Measurements from ENCODE around the gene HMCN2. TPM values are rescaled to one million over a fixed set of nuclear protein-coding genes. Genes with fewer than 3 reads are reported as not detected.

Gene HMCN2
- total and polyA plus RNA-seq, 9 donors: 0.12 to 4.2 (median 0.98) TPM

GRCh38 chr9:130316430-130316829, 50.9 kb downstream of the HMCN2 start:
- WGBS, 3 donors: 64 to 71% (median 69%) methylated on average over 8 of the region's 8 CpGs
- intact Hi-C loops (cut with DNase I): no loop called here

GRCh38 chr9:130319300-130319699, 53.7 kb downstream of the HMCN2 start:
- Histone ChIP-seq H3K9me3 (no peaks in the 10 kb centered on the region), H3K4me1 (ENCODE audit: insufficient read depth) (no peaks in the 10 kb centered on the region), H3K27me3 (no peaks in the 10 kb centered on the region), H3K27ac (no peak overlapping the region), H3K4me3 (no peak overlapping the region), H3K36me3 (no peaks in the 10 kb centered on the region)
- WGBS, 3 donors: 82 to 86% (median 84%) methylated on average over 18 to 19 of the region's 19 CpGs
- TF ChIP-seq POLR2A (IDR thresholded peaks at IDR 0.05): no peak
- TF ChIP-seq EP300 (IDR thresholded peaks at IDR 0.05): no peak
- TF ChIP-seq CTCF (IDR thresholded peaks at IDR 0.05): no peak
- DNase-seq: no peak
- intact Hi-C loops (cut with DNase I): no loop called here

More at GRCh38 chr9:130316430-130316829, 50.9 kb downstream of the HMCN2 start:
- no peaks in the 10 kb centered on the region for H3K4me1 ChIP-seq (ENCODE audit: insufficient read depth)
- no peak overlapping the region for H3K27ac ChIP-seq
- no peak overlapping the region for H3K4me3 ChIP-seq
- H3K9me3 ChIP-seq: no peaks in the 10 kb centered on the region
- no peaks in the 10 kb centered on the region for H3K36me3 ChIP-seq
- H3K27me3 ChIP-seq: no peaks in the 10 kb centered on the region
- DNase-seq: no peak
- no peak for TF ChIP-seq POLR2A (IDR thresholded peaks at IDR 0.05)
- TF ChIP-seq CTCF (IDR thresholded peaks at IDR 0.05): no peak
- TF ChIP-seq EP300 (IDR thresholded peaks at IDR 0.05): no peak

GRCh38 chr9:130319944-130320712, 54.6 kb downstream of the HMCN2 start:
- H3K36me3 ChIP-seq: no peaks in the 10 kb centered on the region
- intact Hi-C loops (cut with DNase I): no loop called here
- H3K27me3 ChIP-seq: no peaks in the 10 kb centered on the region
- H3K9me3 ChIP-seq: no peaks in the 10 kb centered on the region
- H3K4me1 ChIP-seq (ENCODE audit: insufficient read depth): no peaks in the 10 kb centered on the region
- WGBS, 3 donors: 65 to 77% (median 74%) methylated on average over 15 to 17 of the region's 17 CpGs
- DNase-seq: no peak
- no peak for TF ChIP-seq POLR2A (IDR thresholded peaks at IDR 0.05)
- H3K4me3 ChIP-seq: no peak overlapping the region
- H3K27ac ChIP-seq: no peak overlapping the region

- H3K4me3 ChIP-seq: no peak overlapping the region
- intact Hi-C loops (cut with DNase I): no loop called here
- H3K36me3 ChIP-seq: no peaks in the 10 kb centered on the region
- 8 to 29% (median 18%) methylated on average over 29 of the region's 29 CpGs for WGBS, 3 donors
- no peak for DNase-seq
- no peak for TF ChIP-seq CTCF (IDR thresholded peaks at IDR 0.05)
- TF ChIP-seq EP300 (IDR thresholded peaks at IDR 0.05): no peak
- TF ChIP-seq POLR2A (IDR thresholded peaks at IDR 0.05): no peak
- H3K27ac ChIP-seq: no peak overlapping the region
- H3K9me3 ChIP-seq: no peaks in the 10 kb centered on the region
- no peaks in the 10 kb centered on the region for H3K27me3 ChIP-seq
- H3K4me1 ChIP-seq (ENCODE audit: insufficient read depth): no peaks in the 10 kb centered on the region
Measured at GRCh38 chr9:130320723-130321481, 55.3 kb downstream of the HMCN2 start.

GRCh38 chr9:130321539-130321938, 56.0 kb downstream of the HMCN2 start:
- no peak for TF ChIP-seq EP300 (IDR thresholded peaks at IDR 0.05)
- no peak for TF ChIP-seq POLR2A (IDR thresholded peaks at IDR 0.05)
- TF ChIP-seq CTCF (IDR thresholded peaks at IDR 0.05): no peak
- no peak for DNase-seq
- no peaks in the 10 kb centered on the region for H3K27me3 ChIP-seq
- no peak overlapping the region for H3K27ac ChIP-seq
- H3K4me3 ChIP-seq: no peak overlapping the region
- H3K4me1 ChIP-seq (ENCODE audit: insufficient read depth): no peaks in the 10 kb centered on the region
- no peaks in the 10 kb centered on the region for H3K9me3 ChIP-seq
- intact Hi-C loops (cut with DNase I): no loop called here
- no peaks in the 10 kb centered on the region for H3K36me3 ChIP-seq
- 51 to 72% (median 64%) methylated on average over 14 of the region's 14 CpGs for WGBS, 3 donors

All from ovary (tissue), 9 donors.